Measurements from ENCODE around the gene SYNGAP1. TPM values are rescaled to one million over a fixed set of nuclear protein-coding genes. Genes with fewer than 3 reads are reported as not detected.

Gene SYNGAP1
- total and polyA plus RNA-seq, 9 of the 15 experiments (the other 6 are each of a cell fraction or from before 2014, with no cell fraction given), result 0.01 to 22.8 (median 3.2) TPM

DNA sequence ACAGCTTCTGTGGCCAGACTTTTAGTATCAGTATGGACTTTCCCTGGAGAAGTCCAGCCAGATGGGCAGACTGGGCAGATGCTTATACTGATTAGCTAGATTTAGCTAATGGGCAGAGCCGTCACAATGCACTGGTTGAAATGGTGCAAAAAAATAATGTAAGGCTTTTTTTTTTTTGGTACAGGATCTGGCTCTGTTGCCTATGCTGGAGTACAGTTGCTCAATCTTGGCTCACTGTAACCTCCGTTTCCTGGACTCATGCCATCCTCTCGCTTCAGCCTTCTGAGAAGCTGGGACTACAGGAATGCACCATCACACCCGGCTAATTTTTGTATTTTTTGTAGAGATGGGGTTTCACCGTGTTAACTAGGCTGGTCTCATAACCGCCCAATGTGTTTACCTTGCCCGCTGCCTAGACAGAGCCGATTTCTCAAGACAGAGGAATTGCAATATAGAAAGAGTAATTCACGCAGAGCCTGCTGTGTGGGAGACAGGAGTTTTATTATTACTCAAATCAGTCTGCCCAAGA lies 44.7 kb upstream of the SYNGAP1 start (continued):
- no peak for TF ChIP-seq ZNF592 (IDR thresholded peaks at IDR 0.05)
- TF ChIP-seq ZKSCAN1 (IDR thresholded peaks at IDR 0.05; ENCODE audit: low read depth, low read length), result no peak
- TF ChIP-seq POLR2G (IDR thresholded peaks at IDR 0.05; ENCODE audit: low read depth, low read length), result no peak
- TF ChIP-seq CTBP1 (IDR thresholded peaks at IDR 0.05; ENCODE audit: borderline replicate concordance), result no peak
- TF ChIP-seq, protein P1, sequence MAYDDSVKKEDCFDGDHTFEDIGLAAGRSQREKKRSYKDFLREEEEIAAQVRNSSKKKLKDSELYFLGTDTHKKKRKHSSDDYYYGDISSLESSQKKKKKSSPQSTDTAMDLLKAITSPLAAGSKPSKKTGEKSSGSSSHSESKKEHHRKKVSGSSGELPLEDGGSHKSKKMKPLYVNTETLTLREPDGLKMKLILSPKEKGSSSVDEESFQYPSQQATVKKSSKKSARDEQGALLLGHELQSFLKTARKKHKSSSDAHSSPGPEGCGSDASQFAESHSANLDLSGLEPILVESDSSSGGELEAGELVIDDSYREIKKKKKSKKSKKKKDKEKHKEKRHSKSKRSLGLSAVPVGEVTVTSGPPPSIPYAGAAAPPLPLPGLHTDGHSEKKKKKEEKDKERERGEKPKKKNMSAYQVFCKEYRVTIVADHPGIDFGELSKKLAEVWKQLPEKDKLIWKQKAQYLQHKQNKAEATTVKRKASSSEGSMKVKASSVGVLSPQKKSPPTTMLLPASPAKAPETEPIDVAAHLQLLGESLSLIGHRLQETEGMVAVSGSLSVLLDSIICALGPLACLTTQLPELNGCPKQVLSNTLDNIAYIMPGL (CRISPR knock-in tag; IDR thresholded peaks at IDR 0.05), result no peak
- no peak for TF ChIP-seq CHCHD3 (CRISPR knock-in tag; IDR thresholded peaks at IDR 0.05)
- TF ChIP-seq ZNF436 (CRISPR knock-in tag; IDR thresholded peaks at IDR 0.05), result no peak
- TF ChIP-seq, protein P2, sequence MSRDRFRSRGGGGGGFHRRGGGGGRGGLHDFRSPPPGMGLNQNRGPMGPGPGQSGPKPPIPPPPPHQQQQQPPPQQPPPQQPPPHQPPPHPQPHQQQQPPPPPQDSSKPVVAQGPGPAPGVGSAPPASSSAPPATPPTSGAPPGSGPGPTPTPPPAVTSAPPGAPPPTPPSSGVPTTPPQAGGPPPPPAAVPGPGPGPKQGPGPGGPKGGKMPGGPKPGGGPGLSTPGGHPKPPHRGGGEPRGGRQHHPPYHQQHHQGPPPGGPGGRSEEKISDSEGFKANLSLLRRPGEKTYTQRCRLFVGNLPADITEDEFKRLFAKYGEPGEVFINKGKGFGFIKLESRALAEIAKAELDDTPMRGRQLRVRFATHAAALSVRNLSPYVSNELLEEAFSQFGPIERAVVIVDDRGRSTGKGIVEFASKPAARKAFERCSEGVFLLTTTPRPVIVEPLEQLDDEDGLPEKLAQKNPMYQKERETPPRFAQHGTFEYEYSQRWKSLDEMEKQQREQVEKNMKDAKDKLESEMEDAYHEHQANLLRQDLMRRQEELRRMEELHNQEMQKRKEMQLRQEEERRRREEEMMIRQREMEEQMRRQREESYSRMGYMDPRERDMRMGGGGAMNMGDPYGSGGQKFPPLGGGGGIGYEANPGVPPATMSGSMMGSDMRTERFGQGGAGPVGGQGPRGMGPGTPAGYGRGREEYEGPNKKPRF (IDR thresholded peaks at IDR 0.05; ENCODE audit: low read depth, low read length), result no peak
- TF ChIP-seq RBM34 (IDR thresholded peaks at IDR 0.05; ENCODE audit: borderline replicate concordance, insufficient read depth, low read length), result no peak
- TF ChIP-seq, protein P3, sequence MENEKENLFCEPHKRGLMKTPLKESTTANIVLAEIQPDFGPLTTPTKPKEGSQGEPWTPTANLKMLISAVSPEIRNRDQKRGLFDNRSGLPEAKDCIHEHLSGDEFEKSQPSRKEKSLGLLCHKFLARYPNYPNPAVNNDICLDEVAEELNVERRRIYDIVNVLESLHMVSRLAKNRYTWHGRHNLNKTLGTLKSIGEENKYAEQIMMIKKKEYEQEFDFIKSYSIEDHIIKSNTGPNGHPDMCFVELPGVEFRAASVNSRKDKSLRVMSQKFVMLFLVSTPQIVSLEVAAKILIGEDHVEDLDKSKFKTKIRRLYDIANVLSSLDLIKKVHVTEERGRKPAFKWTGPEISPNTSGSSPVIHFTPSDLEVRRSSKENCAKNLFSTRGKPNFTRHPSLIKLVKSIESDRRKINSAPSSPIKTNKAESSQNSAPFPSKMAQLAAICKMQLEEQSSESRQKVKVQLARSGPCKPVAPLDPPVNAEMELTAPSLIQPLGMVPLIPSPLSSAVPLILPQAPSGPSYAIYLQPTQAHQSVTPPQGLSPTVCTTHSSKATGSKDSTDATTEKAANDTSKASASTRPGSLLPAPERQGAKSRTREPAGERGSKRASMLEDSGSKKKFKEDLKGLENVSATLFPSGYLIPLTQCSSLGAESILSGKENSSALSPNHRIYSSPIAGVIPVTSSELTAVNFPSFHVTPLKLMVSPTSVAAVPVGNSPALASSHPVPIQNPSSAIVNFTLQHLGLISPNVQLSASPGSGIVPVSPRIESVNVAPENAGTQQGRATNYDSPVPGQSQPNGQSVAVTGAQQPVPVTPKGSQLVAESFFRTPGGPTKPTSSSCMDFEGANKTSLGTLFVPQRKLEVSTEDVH (IDR thresholded peaks at IDR 0.05; ENCODE audit: low read depth, partially characterized antibody), result no peak
- TF ChIP-seq RAD21 (CRISPR knock-in tag; conservative IDR thresholded peaks at IDR 0.05 in 1 of 2, IDR thresholded peaks at IDR 0.05 in 1 of 2), result no peak
- no peak for TF ChIP-seq SMARCB1 (IDR thresholded peaks at IDR 0.05; ENCODE audit: insufficient read length, low read depth)
- TF ChIP-seq ZFP36 (IDR thresholded peaks at IDR 0.05; ENCODE audit: low read depth, low read length, partially characterized antibody), result no peak
- no peak for TF ChIP-seq HNRNPH1 (optimal IDR thresholded peaks at IDR 0.05; ENCODE audit: low read depth, low read length)
- no peak for TF ChIP-seq POLR2AphosphoS5 (IDR thresholded peaks at IDR 0.05; ENCODE audit: control insufficient read depth, insufficient read depth, low read depth, low read length)
